CD14-positive monocyte (primary cell): Measurements from ENCODE around the gene IFRD2. TPM values are rescaled to one million over a fixed set of nuclear protein-coding genes. Genes with fewer than 3 reads are reported as not detected.
A peak's percentile ranks its signal among the peaks of the same experiment; 100 is the strongest.

Source experiments
- DNase-seq, 3 donors: peaks; one replicate each; pipeline ENCODE4 v3.0.0-alpha.2; 2011 to 2022
- H2AFZ ChIP-seq: 2 replicates; pipeline ENCODE4 v1.6.0; 2012; ENCODE audit warnings: mild to moderate bottlenecking, low read depth, low read length, inconsistent platforms; ENCODE audit not compliant: insufficient read depth, poor library complexity, severe bottlenecking
- H3K27ac ChIP-seq, 2 donors: 1 replicate in 1 of 2; 2 replicates in 1 of 2; pipeline ENCODE4 v1.5.1; 2012 to 2013; ENCODE audit warnings: low read length in 2 of 2, control low read depth in 1 of 2, inconsistent platforms in 1 of 2, low read depth in 1 of 2, mild to moderate bottlenecking in 1 of 2
- H3K27me3 ChIP-seq, 2 donors: one replicate each; pipeline versions ENCODE4 v1.6.0 to v1.6.1; 2011 to 2013; ENCODE audit warnings: low read length in 2 of 2; ENCODE audit not compliant: control insufficient read depth in 2 of 2, insufficient read depth in 2 of 2
- H3K36me3 ChIP-seq, 2 donors: replicated peaks in 1 of 2; 1 replicate in 1 of 2; 2 replicates in 1 of 2; pipeline versions ENCODE4 v1.5.1 to v1.6.1; 2012 to 2013; ENCODE audit warnings: low read length in 2 of 2, control low read depth in 1 of 2, inconsistent platforms in 1 of 2, mild to moderate bottlenecking in 1 of 2; ENCODE audit not compliant: insufficient read depth in 2 of 2, control insufficient read depth in 1 of 2
- H3K4me1 ChIP-seq, 2 donors: 1 replicate in 1 of 2; 2 replicates in 1 of 2; pipeline versions ENCODE4 v1.5.1 to v1.6.1; 2012 to 2013; ENCODE audit warnings: low read length in 2 of 2, control low read depth in 1 of 2, inconsistent platforms in 1 of 2, mild to moderate bottlenecking in 1 of 2, moderate library complexity in 1 of 2; ENCODE audit not compliant: insufficient read depth in 2 of 2, control insufficient read depth in 1 of 2
- H3K4me2 ChIP-seq: replicated peaks from 2 replicates; pipeline ENCODE3; 2012; ENCODE audit warnings: low read length, moderate library complexity, mild to moderate bottlenecking; ENCODE audit not compliant: poor library complexity, severe bottlenecking; ENCODE audit errors: extremely low read depth
- H3K4me3 ChIP-seq, 3 experiments: fragments of 200-600 bp in 1 of 3; sonication (generic) in 1 of 3; replicated peaks in 1 of 3; 1 replicate in 2 of 3; 2 replicates in 1 of 3; pipeline ENCODE4 v1.5.1; 2011 to 2013; ENCODE audit warnings: low read length in 3 of 3, mild to moderate bottlenecking in 3 of 3, control low read depth in 2 of 3, low read depth in 2 of 3, inconsistent platforms in 1 of 3, moderate library complexity in 1 of 3
- H3K79me2 ChIP-seq: 2 replicates; pipeline ENCODE4 v1.6.0; 2012; ENCODE audit warnings: mild to moderate bottlenecking, control low read depth, inconsistent platforms, low read length, moderate library complexity; ENCODE audit not compliant: insufficient read depth
- H3K9ac ChIP-seq: 2 replicates; pipeline ENCODE4 v1.6.0; 2017; ENCODE audit warnings: low read length, mild to moderate bottlenecking; ENCODE audit not compliant: insufficient read depth, poor library complexity, severe bottlenecking
- H3K9me3 ChIP-seq, 2 donors: replicated peaks in 1 of 2; 1 replicate in 1 of 2; 2 replicates in 1 of 2; pipeline versions ENCODE4 v1.5.1 to v1.6.1; 2012 to 2013; ENCODE audit warnings: low read length in 2 of 2, control low read depth in 1 of 2; ENCODE audit not compliant: control insufficient read depth in 1 of 2, insufficient read depth in 1 of 2
- H4K20me1 ChIP-seq: 2 replicates; pipeline ENCODE4 v1.6.0; 2012; ENCODE audit warnings: mild to moderate bottlenecking, low read length, control low read depth, moderate library complexity; ENCODE audit not compliant: insufficient read depth
- H3K27ac Mint-ChIP-seq, 7 donors: one replicate each; pipeline ENCODE4 v1.8.0; 2020; ENCODE audit warnings: mild to moderate bottlenecking in 7 of 7, mixed read lengths in 7 of 7, moderate library complexity in 6 of 7, inconsistent platforms in 2 of 7
- H3K27me3 Mint-ChIP-seq, 3 donors: one replicate each; pipeline ENCODE4 v1.8.0; 2021 to 2022; ENCODE audit warnings: low read depth in 3 of 3, mild to moderate bottlenecking in 3 of 3, mixed read lengths in 3 of 3, moderate library complexity in 3 of 3, inconsistent platforms in 1 of 3
- H3K36me3 Mint-ChIP-seq, 2 donors: one replicate each; pipeline ENCODE4 v1.8.0; 2020; ENCODE audit warnings: mixed read lengths in 2 of 2, inconsistent platforms in 1 of 2, mild to moderate bottlenecking in 1 of 2
- H3K4me1 Mint-ChIP-seq: one replicate; pipeline ENCODE4 v1.8.0; 2020; ENCODE audit warnings: mild to moderate bottlenecking, mixed read lengths
- H3K4me3 Mint-ChIP-seq, 2 donors: one replicate each; pipeline ENCODE4 v1.8.0; 2020; ENCODE audit warnings: mild to moderate bottlenecking in 2 of 2, mixed read lengths in 2 of 2, moderate library complexity in 1 of 2
- H3K9me3 Mint-ChIP-seq, 7 donors: one replicate each; pipeline ENCODE4 v1.8.0; 2020 to 2022; ENCODE audit warnings: mixed read lengths in 7 of 7, mild to moderate bottlenecking in 6 of 7, moderate library complexity in 6 of 7, inconsistent platforms in 2 of 7
- CTCF ChIP-seq: fragments of 200-600 bp; IDR thresholded peaks from one replicate; pipeline ENCODE4 v1.8.0; 2022; ENCODE audit warnings: antibody characterized with exemption, mild to moderate bottlenecking
- WGBS: methylation state at CpG from one replicate; pipeline ENCODE4 v1.1.5; 2013; ENCODE audit warnings: missing lambda C conversion rate; ENCODE audit not compliant: insufficient coverage; 5-methylcytosine and 5-hydroxymethylcytosine counted together
- intact Hi-C, 2 donors: fragments of 100-400 bp; cut with micrococcal nuclease; formaldehyde crosslinking; loops; one replicate each; pipeline versions ENCODE4 v1.15.0 to v1.15.1; 2023
- polyA plus RNA-seq, 3 donors: library from polyadenylated mRNA; depleted of rRNA in 1 of 3; unstranded in 2 of 3; stranded (reverse) in 1 of 3; fragments of 300-500 nt in 2 of 3; fragments of >200 nt in 1 of 3; fragmentation: Illumina TruSeq in 2 of 3; gene quantifications; 1 replicate in 2 of 3; 2 replicates in 1 of 3; pipeline ENCODE4 v1.2.3, GENCODE V29; 2012 to 2021

The IFRD2 gene
- polyA plus RNA-seq, 3 donors, result 17.1 to 35.1 (median 23.3) TPM

- Histone ChIP-seq H3K36me3 (peaks cover 15 to 40% of the 10 kb centered on the region in 2 donors), H3K9ac (peak overlapping the region; percentile 94), H3K4me1 (peaks cover 71 to 76% of the 10 kb centered on the region in 2 donors), H2AFZ (peak overlapping the region; percentile 75), H3K4me3 (peak overlapping the region; percentile 50 to 94 (median 83)), H3K4me2 (peak overlapping the region; percentile 95), H3K79me2 (peaks cover 97% of the 10 kb centered on the region), H3K27me3 (no peaks in the 10 kb centered on the region), H4K20me1 (peaks cover 49% of the 10 kb centered on the region), H3K9me3 (no peaks in the 10 kb centered on the region), H3K27ac (peak overlapping the region; percentile 91 to 98)
- Mint-ChIP-seq H3K4me1 (peaks cover 62% of the 10 kb centered on the region), H3K27me3 (no peaks in the 10 kb centered on the region), H3K9me3 (no peaks in the 10 kb centered on the region), H3K36me3 (peaks cover 22 to 45% of the 10 kb centered on the region in 2 donors), H3K4me3 (peak overlapping the region; percentile 79 to 96), H3K27ac (peak overlapping the region; percentile 92 to 99 (median 96))
- under 1% methylated on average over 70 of the region's 79 CpGs for WGBS
- DNase-seq, result peak; percentile 98 to 99 (median 98)
- intact Hi-C loops, result loop anchor here (5.0 kb wide), 1 partner anchor 40 kb away; the partner anchor contains the start of genes HYAL3 (in 2 of the 2) and NAA80 (in 2 of the 2)
- no peak for TF ChIP-seq CTCF
Measured at GRCh38 chr3:50337175-50337861, 45.1 kb upstream of the IFRD2 start.

DNA sequence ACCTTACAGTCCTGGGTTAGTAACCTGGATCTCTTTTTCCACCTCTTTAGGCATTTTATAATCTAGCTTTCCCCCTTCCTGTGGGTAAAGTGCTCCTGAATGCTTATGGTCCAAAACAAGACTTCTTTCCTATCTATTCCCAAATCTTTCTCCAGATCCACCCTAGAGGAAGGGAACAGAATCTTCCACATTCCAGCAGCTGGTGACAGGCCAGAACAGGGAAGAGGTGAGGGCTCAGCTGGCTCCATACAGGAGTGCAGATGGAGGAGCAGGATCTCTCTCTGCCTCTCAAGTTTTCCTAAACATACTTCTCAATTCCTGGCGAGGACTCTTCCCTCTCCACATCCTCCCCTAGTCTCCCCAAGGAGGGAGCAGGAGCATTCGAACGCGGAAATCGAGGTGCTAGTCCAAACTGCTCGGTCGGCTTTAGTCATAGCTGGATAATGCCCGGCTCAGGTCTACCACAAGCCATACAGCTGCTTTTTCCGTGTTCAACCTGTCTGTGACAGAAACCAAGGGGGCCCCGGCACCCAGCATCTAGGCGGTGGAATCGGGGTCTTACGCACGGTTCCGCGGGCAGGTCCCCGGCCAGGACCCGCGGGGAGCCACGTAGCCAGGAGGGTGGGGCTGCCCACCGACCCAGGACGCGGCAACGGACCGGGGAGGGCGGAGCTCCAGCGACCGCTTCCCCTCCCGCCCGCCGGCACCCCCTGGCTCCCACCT lies 44.4 kb upstream of the IFRD2 start:
- H3K4me3 ChIP-seq, result peak overlapping the region; percentile 50 to 94 (median 50)
- Mint-ChIP-seq H3K4me3 (peak overlapping the region; percentile 79 to 96), H3K9me3 (no peaks in the 10 kb centered on the region), H3K27ac (peak overlapping the region; percentile 90 to 99 (median 95)), H3K4me1 (peaks cover 55% of the 10 kb centered on the region), H3K27me3 (no peaks in the 10 kb centered on the region), H3K36me3 (peaks cover 28 to 52% of the 10 kb centered on the region in 2 donors)
- H3K4me2 ChIP-seq, result peak overlapping the region; percentile 95
- intact Hi-C loops, result loop anchor here (5.0 kb wide), 1 partner anchor 39 kb away; the partner anchor contains the start of genes HYAL3 (in 2 of the 2) and NAA80 (in 2 of the 2)
- H3K36me3 ChIP-seq, result peaks cover 21 to 47% of the 10 kb centered on the region in 2 donors
- peak overlapping the region; percentile 84 to 98 for H3K27ac ChIP-seq
- 6% methylated on average over 31 of the region's 31 CpGs for WGBS
- H2AFZ ChIP-seq, result peak overlapping the region; percentile 62
- no peak for DNase-seq
- no peak for TF ChIP-seq CTCF
- H3K9ac ChIP-seq, result peak overlapping the region; percentile 94
- no peaks in the 10 kb centered on the region for H3K27me3 ChIP-seq
- H3K4me1 ChIP-seq, result peaks cover 64 to 69% of the 10 kb centered on the region in 2 donors
- no peaks in the 10 kb centered on the region for H3K9me3 ChIP-seq
- peaks cover 56% of the 10 kb centered on the region for H4K20me1 ChIP-seq
- H3K79me2 ChIP-seq, result peaks cover 97% of the 10 kb centered on the region
